ENCODE results near the gene DAPK2. TPM values are rescaled to one million over a fixed set of nuclear protein-coding genes. Genes with fewer than 3 reads are reported as not detected.
A peak's percentile ranks its signal among the peaks of the same experiment; 100 is the strongest.

DAPK2 gene
- total and polyA plus RNA-seq, 2 donors (not counting 1 experiment from before 2014, with no cell fraction given) = 14.4 to 21.4 TPM

- DNase-seq (ENCODE audit: low read depth in 2 of 2) = no peak
- H3K9me3 ChIP-seq (ENCODE audit: control insufficient read depth, insufficient read depth, low read depth, low read length) = no peaks in the 10 kb centered on the region
- H2AFZ ChIP-seq (ENCODE audit: low read length) = no peak overlapping the region
- H3K36me3 ChIP-seq (ENCODE audit: control insufficient read depth, insufficient read depth, low read length) = no peaks in the 10 kb centered on the region
- no peaks in the 10 kb centered on the region for H3K79me2 ChIP-seq (ENCODE audit: control insufficient read depth, insufficient read depth, low read length)
- no peak overlapping the region for H3K9ac ChIP-seq (ENCODE audit: insufficient read depth, low read length)
- no peak overlapping the region for H3K4me2 ChIP-seq (ENCODE audit: extremely low read depth, insufficient read depth, low read length)
- H4K20me1 ChIP-seq (ENCODE audit: control insufficient read depth, extremely low read depth, insufficient read depth, low read length) = no peaks in the 10 kb centered on the region
- H3K4me1 ChIP-seq (ENCODE audit: control insufficient read depth, extremely low read depth, insufficient read depth, low read length) = peaks cover 6% of the 10 kb centered on the region
- no peak overlapping the region for H3K27ac ChIP-seq (ENCODE audit: insufficient read depth, low read length)
- TF ChIP-seq EZH2 (IDR thresholded peaks at IDR 0.05; ENCODE audit: low read length, missing control alignments) (no peak), CTCF (conservative IDR thresholded peaks at IDR 0.05 in 1 of 2, IDR thresholded peaks at IDR 0.05 in 1 of 2; ENCODE audit: low read depth in 1 of 2, low read length in 2 of 2) (no peak)
- H3K27me3 ChIP-seq (ENCODE audit: control insufficient read depth, insufficient read depth, low read length) = peaks cover 12% of the 10 kb centered on the region
- H3K4me3 ChIP-seq (replicated peaks in 1 of 4; ENCODE audit: control extremely low read depth in 1 of 4, insufficient read depth in 1 of 4, low read depth in 3 of 4, low read length in 4 of 4) = peak overlapping the region in 1 of 4 experiments; percentile 65
These were observed 1.8 kb downstream of the DAPK2 start for GRCh38 chr15:64044300-64045100.

GRCh38 chr15:64038878-64039610 lies 7.2 kb downstream of the DAPK2 start:
- Histone ChIP-seq H3K79me2 (ENCODE audit: control insufficient read depth, insufficient read depth, low read length) (no peaks in the 10 kb centered on the region), H3K9me3 (ENCODE audit: control insufficient read depth, insufficient read depth, low read depth, low read length) (no peaks in the 10 kb centered on the region), H3K4me2 (ENCODE audit: extremely low read depth, insufficient read depth, low read length) (no peak overlapping the region), H3K27me3 (ENCODE audit: control insufficient read depth, insufficient read depth, low read length) (no peaks in the 10 kb centered on the region), H3K4me1 (ENCODE audit: control insufficient read depth, extremely low read depth, insufficient read depth, low read length) (no peaks in the 10 kb centered on the region), H3K9ac (ENCODE audit: insufficient read depth, low read length) (no peak overlapping the region), H2AFZ (ENCODE audit: low read length) (no peak overlapping the region), H3K27ac (ENCODE audit: insufficient read depth, low read length) (no peak overlapping the region), H3K4me3 (replicated peaks in 1 of 4; ENCODE audit: control extremely low read depth in 1 of 4, insufficient read depth in 1 of 4, low read depth in 3 of 4, low read length in 4 of 4) (no peak overlapping the region), H4K20me1 (ENCODE audit: control insufficient read depth, extremely low read depth, insufficient read depth, low read length) (no peaks in the 10 kb centered on the region), H3K36me3 (ENCODE audit: control insufficient read depth, insufficient read depth, low read length) (no peaks in the 10 kb centered on the region)
- DNase-seq (ENCODE audit: low read depth in 2 of 2) = no peak
- TF ChIP-seq CTCF (conservative IDR thresholded peaks at IDR 0.05 in 1 of 2, IDR thresholded peaks at IDR 0.05 in 1 of 2; ENCODE audit: low read depth in 1 of 2, low read length in 2 of 2) (no peak), EZH2 (IDR thresholded peaks at IDR 0.05; ENCODE audit: low read length, missing control alignments) (no peak)

GRCh38 chr15:64037966-64038365 lies 8.3 kb downstream of the DAPK2 start:
- Histone ChIP-seq H3K4me2 (ENCODE audit: extremely low read depth, insufficient read depth, low read length) (no peak overlapping the region), H3K27me3 (ENCODE audit: control insufficient read depth, insufficient read depth, low read length) (no peaks in the 10 kb centered on the region), H3K27ac (ENCODE audit: insufficient read depth, low read length) (no peak overlapping the region), H3K4me3 (replicated peaks in 1 of 4; ENCODE audit: control extremely low read depth in 1 of 4, insufficient read depth in 1 of 4, low read depth in 3 of 4, low read length in 4 of 4) (no peak overlapping the region), H3K9ac (ENCODE audit: insufficient read depth, low read length) (no peak overlapping the region), H3K36me3 (ENCODE audit: control insufficient read depth, insufficient read depth, low read length) (no peaks in the 10 kb centered on the region), H3K79me2 (ENCODE audit: control insufficient read depth, insufficient read depth, low read length) (no peaks in the 10 kb centered on the region), H3K4me1 (ENCODE audit: control insufficient read depth, extremely low read depth, insufficient read depth, low read length) (no peaks in the 10 kb centered on the region), H4K20me1 (ENCODE audit: control insufficient read depth, extremely low read depth, insufficient read depth, low read length) (no peaks in the 10 kb centered on the region), H3K9me3 (ENCODE audit: control insufficient read depth, insufficient read depth, low read depth, low read length) (no peaks in the 10 kb centered on the region), H2AFZ (ENCODE audit: low read length) (no peak overlapping the region)
- TF ChIP-seq CTCF (conservative IDR thresholded peaks at IDR 0.05 in 1 of 2, IDR thresholded peaks at IDR 0.05 in 1 of 2; ENCODE audit: low read depth in 1 of 2, low read length in 2 of 2) (no peak), EZH2 (IDR thresholded peaks at IDR 0.05; ENCODE audit: low read length, missing control alignments) (no peak)
- no peak for DNase-seq (ENCODE audit: low read depth in 2 of 2)

Data from fibroblast of lung (primary cell).